GM12801 (cell line): Measurements from ENCODE around the gene MPPED1.

Experiments used
- CTCF ChIP-seq: IDR thresholded peaks from one replicate; pipeline ENCODE4 v1.5.1; 2011; ENCODE audit warnings: control low read depth; ENCODE audit not compliant: insufficient read length; ENCODE audit errors: extremely low read depth

The MPPED1 gene

DNA sequence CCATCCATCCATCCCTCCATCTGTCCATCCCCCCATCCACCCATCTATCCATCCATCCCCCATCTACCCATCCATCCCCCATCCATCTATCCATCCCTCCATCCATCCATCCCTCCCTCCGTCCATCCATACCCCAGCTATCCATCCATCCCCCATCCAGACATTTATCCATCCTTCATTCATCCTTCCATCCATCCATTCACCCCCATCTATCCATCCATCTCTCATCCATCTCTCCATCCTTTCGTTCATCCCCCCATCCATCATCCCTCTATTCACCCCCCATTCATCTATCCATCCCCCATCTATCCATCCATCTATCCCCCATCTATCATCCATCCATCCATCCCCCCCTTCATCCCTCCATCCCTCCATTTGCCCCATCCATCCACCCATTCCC lies 97.5 kb downstream of the MPPED1 start:
- no peak for TF ChIP-seq CTCF

GRCh38 chr22:43510281-43511070 lies 98.7 kb downstream of the MPPED1 start:
- no peak for TF ChIP-seq CTCF

DNA sequence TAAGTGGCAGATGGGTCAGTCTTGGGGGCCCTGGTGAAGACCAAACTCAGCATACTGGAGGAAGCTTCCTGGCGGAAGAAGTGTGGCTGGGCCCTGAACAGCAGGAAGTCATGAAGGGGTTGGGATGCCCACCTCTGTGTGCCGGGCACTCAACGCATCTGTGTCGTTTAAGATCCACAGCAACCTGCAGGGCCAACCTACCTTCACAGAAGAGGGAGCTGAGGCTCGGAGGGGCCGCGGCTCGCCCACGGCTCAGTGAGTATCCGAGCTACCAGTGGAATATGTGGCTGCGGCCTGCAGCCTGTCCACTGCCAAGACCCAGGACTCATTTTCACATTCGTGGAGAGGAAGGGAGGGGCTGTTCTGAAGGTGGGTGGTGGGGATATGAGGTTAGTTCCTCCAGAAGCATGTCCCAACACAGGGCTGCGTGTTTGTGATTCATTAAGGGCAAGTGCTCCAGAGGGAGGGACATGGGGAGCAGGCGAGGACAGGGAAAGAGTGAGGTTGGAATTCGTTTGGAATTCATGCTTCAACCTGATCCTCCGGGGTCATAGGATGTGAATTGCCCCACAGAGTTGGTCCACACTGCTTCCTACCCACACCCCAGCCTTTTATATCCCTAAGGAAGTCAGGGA lies 99.6 kb downstream of the MPPED1 start:
- TF ChIP-seq CTCF, result no peak

DNA sequence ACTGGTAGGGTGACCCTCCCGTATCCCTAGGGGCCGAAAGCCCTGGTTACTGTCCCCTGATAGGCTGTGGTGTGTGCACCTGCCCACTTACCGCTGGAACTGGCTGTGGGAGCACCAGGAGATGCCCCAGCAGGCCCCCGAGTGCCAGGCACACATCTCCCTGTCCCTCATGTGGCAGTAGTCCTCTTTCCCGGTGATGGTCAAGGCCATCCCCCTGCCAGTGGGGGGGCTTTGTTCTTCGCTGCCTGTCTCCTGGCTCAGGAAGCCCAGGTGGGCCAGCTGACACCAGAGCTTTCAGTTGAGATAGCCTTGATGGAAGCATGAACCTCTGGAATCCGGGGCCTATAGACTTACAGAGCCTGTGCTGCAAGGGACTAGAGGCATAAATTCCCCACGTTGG lies 100.5 kb downstream of the MPPED1 start:
- TF ChIP-seq CTCF, result no peak

DNA sequence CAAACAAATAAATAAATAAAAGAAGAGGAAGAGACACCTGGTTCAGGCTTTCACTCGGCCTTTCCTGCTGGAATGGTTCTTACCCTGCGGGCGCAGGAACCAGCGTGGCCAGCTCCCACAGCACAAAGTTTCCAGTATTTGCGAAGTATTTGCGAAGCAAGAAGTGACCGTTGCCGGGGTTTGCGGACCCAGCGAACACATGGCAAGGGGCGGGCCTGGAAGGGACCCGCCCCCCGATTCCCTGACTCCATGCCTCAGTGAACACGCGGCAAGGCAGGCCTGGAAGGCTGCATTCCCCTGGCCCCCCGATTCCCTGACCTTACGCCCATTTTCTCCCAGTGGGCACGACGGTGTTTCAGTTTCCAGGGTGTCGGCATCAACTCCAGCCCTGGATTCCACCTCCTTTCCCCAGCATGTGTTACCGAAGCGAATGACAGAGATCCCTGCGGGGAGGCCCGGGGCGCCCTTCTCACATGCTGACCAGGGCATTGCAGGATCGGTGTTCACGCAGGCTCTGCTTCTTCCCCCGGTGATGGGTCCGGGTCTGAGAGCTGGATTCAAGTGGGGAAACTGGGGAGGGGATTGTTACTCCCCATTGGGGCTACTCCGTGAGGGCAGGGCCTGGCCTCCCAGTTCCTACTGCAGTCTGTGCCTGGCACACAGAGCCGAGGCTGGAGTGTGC lies 102.8 kb downstream of the MPPED1 start:
- no peak for TF ChIP-seq CTCF

- no peak for TF ChIP-seq CTCF
Measured at GRCh38 chr22:43515411-43515810, 103.6 kb downstream of the MPPED1 start.

DNA sequence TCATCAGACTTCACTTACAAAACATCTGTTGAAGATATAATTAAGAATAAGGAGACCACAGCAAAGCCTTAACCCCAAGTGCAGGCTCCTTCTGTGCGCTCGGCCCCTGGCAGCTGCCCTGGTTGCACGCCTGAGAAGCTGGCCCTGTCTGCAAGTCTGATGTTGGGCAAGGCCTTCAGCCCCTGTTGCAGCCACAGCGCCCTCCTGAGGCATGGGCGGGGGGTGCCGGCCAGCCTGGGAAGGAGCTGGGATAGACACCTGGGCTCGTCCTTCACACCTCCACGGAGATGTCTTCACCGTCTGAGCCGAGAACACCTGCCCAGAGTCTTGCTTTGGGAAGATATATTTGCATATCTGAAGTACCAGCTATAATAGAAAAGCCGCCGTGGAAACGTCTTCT lies 104.1 kb downstream of the MPPED1 start:
- no peak for TF ChIP-seq CTCF
